HCEC 1CT (cell line): ENCODE results near the gene KRT75.
"Not testable (repeated sequence)": the region's sequence is repeated elsewhere in the genome, so short reads cannot be mapped to it uniquely, and the experiment has no call there.

ENCODE experiments used
- DNase-seq: peaks from one replicate; pipeline ENCODE4 v3.0.0-alpha.2; 2017

The KRT75 gene

GRCh38 chr12:52415870-52416750 is 18.1 kb downstream of the KRT75 start:
- peak; percentile 78 for DNase-seq

GRCh38 chr12:52414936-52415335 is 19.2 kb downstream of the KRT75 start:
- DNase-seq: no peak

- no peak for DNase-seq
Measured at GRCh38 chr12:52413782-52414345, 20.3 kb downstream of the KRT75 start.

DNA sequence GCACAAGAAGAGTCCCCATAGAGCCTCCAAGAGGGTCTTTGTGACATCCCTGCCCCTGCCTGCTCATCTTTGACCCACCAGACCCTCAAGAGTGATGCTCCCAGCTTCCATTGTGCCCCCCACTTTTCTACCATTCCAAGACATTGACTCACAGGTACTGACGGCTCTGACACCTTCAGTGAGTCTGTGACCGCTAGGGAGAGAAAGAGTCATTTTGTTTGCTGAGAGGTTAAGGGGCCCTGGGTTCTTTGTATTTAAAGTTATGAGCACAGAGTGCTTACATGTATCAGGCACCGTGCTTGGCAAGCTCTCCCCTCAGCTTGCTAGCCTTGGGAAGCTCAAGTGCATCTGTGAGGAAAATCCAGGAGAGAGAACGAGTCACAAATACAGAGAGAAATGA is 21.0 kb downstream of the KRT75 start:
- DNase-seq: no peak

- DNase-seq: no peak
Measured at GRCh38 chr12:52411815-52412214, 22.4 kb downstream of the KRT75 start.

DNA sequence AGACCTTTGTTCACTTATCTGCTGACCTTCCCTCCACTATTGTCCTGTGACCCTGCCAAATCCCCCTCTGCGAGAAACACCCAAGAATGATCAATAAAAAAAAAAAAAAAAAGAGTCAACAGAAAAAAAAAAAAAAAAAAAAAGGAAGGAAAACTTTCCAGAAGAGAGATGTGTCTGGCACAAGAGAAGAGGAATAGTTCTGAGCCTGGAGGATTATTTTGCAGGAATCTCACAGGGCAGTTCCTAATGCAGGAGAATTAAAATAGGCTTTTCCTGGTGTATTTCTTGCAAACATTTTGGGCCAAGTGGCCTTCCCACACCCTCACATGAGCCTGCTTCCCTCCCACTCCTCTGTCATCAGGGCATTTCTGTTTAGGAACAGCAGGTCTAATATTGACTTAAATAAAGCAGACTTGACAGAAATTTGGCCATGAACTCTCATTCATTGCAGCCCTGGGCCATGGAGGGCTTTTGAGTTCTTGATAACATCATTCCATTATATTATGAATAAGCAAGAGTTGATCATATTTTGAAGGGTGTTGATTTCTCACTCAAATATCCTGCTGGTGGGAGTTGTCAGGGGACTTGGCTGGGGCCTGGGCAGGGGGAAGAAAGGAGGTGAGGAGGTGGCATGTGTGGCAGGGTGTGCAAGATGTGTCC is 23.5 kb downstream of the KRT75 start:
- not testable (repeated sequence) for DNase-seq

- no peak for DNase-seq
Measured at GRCh38 chr12:52407918-52408317, 26.3 kb downstream of the KRT75 start.

- DNase-seq: no peak
Measured at GRCh38 chr12:52405922-52406385, 28.2 kb downstream of the KRT75 start, which contains the start of gene KRT82. Gene KRT82 (minus strand): TSS chr12:52406335. CDS start chr12:52406277, 58 bp downstream.

- DNase-seq: no peak
Measured at GRCh38 chr12:52404951-52405350, 29.2 kb downstream of the KRT75 start.

DNA sequence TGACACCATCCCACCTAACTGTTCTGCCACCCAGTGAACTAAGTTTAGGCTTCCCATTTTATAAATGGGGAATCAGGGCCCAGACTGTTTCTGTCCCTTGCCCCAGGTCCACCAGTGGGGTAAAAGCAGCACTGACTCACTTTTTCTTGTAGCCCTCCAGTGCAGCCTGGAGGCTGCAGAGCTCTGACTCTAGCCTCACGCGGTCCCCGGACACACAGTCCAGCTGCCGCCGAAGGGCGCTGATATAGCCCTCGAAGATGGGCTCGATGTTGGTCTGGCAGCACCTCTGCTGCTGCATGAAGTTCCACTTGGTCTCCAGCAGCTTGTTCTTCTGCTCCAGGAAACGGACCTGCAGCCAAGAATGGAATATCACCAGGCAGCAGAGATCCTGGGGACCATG is 30.6 kb downstream of the KRT75 start:
- no peak for DNase-seq

- no peak for DNase-seq
Measured at GRCh38 chr12:52402873-52403540, 31.2 kb downstream of the KRT75 start.

GRCh38 chr12:52402377-52402776 is 31.8 kb downstream of the KRT75 start:
- no peak for DNase-seq

DNA sequence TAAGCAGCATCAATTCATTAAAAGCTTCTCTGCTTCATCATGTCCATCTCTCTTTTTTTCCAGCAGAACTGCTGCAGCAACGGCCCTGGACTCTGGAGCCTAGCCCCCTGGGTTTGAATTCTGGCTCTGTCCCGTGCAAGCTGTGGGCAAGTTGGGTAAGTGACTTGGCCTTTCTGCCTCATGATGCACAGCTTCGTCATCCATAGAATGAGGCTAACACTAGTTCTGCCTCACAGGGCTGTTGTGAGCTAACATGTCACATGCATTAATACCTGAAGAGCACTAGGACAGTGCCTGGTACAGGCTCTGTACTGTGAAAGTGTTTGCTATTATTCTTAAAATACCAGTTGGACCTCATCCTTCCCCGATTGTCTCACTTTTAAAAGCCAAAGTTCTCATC is 32.2 kb downstream of the KRT75 start:
- DNase-seq: no peak

DNA sequence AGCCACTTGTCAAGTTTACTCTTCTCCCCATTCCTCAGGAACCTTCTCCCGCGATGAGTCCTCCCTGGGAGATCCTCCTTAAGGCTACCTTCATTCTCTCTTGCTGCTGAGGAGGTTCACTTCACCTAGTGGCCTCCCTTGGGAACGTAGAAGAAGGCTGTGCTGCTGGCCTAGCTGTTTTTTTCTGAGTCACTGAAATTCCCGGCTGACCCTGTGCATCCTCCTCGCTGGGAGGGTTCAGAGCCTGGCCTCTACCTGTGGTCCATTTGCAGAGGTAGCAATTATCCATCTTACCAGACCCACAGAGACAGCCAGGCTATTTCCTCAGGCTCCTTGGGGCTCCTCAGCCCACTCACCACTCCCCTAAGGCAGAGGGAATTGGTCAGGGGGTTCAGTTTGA is 32.6 kb downstream of the KRT75 start:
- no peak for DNase-seq

DNA sequence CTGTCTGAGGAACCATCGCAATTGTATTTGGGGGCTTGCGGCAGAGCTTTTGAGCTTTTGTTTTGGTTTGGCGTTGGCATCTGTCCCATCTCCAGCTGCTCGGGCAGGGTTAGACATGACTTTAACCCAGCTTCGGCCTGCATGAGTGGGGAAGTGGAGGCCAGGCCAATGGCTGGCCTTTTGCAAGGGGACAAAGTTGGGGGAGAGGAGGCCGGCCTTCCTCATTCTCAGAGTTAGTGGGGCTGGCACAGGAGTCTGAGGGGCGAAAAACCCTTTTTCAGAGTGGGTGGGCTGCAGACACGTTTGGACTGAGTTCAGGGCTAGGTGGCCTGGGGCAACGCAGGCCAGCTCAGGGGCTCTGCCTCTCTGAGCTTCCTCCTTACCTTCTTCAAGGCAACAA is 33.3 kb downstream of the KRT75 start:
- DNase-seq: no peak

DNA sequence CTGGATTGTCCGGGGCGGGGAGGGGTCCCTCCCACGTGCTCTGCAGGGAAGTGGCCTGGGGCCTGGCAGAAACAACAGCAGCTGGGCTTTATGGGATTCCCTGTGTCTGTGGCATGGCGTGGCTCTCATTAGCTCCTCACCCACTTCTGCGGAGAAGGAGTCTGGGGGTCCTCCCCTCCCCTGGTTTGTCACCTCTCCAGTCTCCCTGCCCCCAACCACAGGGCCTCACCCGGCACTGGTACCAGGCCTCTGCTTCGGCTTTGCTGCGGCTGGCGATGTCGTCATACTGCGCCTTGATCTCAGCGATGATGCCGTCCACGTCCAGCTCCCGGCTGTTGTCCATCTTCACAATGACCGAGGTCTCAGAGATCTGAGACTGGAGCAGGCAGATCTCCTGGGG is 34.4 kb downstream of the KRT75 start:
- DNase-seq: no peak

- peak; percentile 6 for DNase-seq
Measured at GRCh38 chr12:52398176-52398575, 36.0 kb downstream of the KRT75 start.

DNA sequence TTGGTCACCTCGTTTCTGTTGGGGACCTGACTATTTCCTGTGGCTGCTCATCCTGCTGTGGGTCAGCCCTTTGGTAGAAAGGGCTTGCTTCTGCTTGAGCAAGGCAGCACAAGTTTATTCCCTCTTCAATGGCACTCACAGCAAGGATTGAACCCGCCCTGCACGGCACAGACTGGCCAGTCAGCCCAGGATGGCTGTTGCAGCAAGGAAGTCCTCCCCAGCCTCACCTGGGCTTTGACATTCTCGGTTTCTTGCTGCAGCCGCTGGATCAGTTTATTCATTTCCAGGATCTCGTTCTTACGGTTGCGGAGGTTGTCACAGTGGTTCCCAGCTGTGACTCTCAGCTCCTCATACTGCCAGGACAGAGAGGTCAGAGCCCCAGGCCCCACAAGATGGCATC is 37.5 kb downstream of the KRT75 start:
- no peak for DNase-seq

- DNase-seq: no peak
Measured at GRCh38 chr12:52395761-52396434, 38.3 kb downstream of the KRT75 start.

GRCh38 chr12:52394836-52395405 is 39.2 kb downstream of the KRT75 start:
- no peak for DNase-seq

GRCh38 chr12:52392465-52393007 is 41.6 kb downstream of the KRT75 start:
- no peak for DNase-seq

- DNase-seq: no peak
Measured at GRCh38 chr12:52391618-52392002, 42.6 kb downstream of the KRT75 start.
